Measurements from ENCODE around the gene ZMYND15.

Gene ZMYND15

DNA sequence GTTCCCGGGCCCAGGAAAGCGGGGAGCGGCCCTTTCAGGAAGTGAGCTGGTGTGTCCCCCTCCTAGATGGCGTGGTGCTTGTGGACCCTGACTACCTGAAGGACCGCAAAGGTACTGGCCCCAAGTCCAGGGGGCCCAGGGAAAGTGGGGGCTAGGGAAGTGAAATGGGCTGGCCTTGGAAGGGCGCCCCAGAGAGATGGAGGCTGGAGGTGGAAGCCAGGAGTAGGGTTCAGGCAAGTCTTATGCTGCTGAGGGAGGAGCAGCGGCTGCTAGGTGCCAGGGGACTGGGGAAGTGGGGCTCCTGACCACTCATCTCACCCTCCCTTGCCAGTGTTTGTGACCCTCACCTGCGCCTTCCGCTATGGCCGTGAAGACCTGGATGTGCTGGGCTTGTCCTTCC lies 23.6 kb upstream of the ZMYND15 start:
- DNase-seq (ENCODE audit: low spot score), result no peak

DNA sequence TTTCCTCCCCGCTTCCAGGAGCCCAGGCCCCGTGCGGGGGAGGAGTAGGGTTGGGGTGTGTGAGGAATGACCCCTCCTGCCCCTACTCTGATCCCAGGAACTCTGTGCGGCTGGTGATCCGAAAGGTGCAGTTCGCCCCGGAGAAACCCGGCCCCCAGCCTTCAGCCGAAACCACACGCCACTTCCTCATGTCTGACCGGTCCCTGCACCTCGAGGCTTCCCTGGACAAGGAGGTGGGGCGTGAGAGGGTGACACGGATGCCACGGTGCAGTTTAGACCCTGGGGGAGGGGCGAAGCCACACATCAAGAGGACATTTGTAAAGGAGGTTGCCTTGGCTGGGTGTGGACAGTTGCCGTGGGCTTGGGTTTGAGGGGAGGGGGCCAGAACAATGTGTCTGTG lies 21.8 kb upstream of the ZMYND15 start:
- DNase-seq (ENCODE audit: low spot score), result no peak

DNA sequence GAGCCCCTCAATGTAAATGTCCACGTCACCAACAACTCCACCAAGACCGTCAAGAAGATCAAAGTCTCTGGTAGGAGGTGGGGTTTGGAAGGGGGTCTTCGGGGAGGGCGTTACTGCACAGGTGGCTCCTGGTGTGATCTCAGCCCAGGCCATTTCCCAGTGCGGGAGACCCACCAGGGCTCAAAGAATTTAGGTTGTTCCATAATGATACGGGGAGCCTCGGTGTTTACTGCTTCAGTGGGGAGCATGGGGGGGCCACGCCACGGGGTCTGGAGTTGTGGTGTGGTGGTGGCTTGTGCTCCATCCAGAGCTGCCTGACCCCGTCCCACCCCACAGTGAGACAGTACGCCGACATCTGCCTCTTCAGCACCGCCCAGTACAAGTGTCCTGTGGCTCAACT lies 21.4 kb upstream of the ZMYND15 start:
- no peak for DNase-seq (ENCODE audit: low spot score)

DNA sequence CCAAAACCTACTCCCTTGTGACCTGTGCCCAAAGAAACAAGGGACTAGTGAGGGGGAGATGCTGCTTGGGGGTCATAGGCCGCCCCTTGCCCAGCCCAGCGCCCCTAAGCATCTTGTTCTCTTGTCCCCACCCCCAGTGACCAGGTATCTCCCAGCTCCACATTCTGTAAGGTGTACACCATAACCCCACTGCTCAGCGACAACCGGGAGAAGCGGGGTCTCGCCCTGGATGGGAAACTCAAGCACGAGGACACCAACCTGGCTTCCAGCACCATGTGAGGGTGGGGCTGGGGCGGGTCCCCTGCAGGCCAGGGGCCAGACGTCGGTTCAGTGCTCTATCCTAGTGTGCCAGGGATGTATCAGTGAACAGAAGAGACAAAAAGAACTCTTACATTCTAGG lies 20.5 kb upstream of the ZMYND15 start:
- no peak for DNase-seq (ENCODE audit: low spot score)

DNA sequence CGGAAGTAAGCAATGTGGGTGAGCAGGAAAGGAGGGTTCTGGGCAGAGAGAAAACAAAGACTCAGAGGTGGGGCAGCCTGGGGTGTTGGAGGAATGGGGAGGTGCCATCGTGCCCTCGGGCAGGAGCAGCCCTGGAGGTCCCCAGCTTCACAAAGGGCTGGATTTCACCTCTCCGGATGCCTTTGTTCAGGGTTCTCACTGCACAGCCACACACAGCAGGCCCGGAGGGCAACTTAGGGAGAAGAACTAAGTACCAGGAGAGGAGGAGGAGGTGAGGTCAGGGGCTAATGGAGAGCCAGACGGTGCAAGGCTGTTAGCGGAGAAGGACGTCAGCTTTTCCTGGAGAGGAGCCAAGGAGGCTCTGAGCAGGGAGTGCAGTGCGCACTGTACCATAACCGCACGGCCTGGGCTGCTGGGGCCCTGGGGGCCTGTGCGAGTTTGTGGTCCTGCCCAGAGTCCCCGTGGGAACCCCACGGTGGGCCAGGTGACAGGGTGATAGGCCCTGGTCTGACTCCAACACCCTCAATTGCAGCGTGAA lies 19.9 kb upstream of the ZMYND15 start:
- DNase-seq (ENCODE audit: low spot score), result no peak

DNA sequence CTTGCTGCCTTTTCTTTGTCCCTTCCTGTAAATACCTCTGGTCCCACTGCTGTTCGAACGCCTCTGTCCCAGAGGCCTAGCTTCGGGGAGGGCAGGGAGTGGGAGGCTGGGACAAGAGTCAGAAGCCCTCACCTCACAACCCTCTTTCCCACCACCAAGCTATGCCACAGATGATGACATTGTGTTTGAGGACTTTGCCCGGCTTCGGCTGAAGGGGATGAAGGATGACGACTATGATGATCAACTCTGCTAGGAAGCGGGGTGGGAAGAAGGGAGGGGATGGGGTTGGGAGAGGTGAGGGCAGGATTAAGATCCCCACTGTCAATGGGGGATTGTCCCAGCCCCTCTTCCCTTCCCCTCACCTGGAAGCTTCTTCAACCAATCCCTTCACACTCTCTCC lies 18.8 kb upstream of the ZMYND15 start:
- DNase-seq (ENCODE audit: low spot score), result no peak

DNA sequence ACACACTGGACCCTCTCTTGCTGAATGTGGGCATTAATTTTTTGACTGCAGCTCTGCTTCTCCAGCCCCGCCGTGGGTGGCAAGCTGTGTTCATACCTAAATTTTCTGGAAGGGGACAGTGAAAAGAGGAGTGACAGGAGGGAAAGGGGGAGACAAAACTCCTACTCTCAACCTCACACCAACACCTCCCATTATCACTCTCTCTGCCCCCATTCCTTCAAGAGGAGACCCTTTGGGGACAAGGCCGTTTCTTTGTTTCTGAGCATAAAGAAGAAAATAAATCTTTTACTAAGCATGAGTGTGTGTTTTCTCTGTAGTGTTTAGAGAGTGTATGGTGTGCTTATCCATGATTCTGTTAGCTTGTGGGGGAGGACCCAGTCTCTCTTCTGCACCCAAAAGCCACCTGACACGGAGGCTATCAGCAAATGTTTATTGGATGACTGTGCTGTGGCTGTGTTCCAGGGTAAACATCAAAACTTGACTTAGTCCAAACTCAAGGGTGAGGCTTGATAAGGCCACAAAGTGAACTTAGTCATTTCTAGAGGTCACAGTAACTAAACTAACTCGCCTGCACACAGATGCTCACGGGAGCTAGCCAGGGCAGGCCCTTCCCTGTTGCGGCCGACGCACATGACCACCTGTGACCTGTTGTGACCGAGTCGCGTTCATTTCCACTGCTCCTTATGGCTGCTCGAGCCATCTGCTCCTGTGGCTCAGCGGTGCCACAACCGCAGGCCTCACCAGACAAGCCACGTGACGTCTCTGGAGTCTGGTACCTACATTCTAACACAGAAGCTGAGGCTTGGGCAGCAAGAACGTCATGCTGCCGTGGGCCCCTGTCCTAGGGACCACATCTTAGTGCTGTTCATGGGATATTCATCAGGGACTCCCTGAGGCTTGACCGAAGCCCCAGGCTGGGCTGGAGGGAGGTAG lies 18.2 kb upstream of the ZMYND15 start:
- DNase-seq (ENCODE audit: low spot score), result no peak

DNA sequence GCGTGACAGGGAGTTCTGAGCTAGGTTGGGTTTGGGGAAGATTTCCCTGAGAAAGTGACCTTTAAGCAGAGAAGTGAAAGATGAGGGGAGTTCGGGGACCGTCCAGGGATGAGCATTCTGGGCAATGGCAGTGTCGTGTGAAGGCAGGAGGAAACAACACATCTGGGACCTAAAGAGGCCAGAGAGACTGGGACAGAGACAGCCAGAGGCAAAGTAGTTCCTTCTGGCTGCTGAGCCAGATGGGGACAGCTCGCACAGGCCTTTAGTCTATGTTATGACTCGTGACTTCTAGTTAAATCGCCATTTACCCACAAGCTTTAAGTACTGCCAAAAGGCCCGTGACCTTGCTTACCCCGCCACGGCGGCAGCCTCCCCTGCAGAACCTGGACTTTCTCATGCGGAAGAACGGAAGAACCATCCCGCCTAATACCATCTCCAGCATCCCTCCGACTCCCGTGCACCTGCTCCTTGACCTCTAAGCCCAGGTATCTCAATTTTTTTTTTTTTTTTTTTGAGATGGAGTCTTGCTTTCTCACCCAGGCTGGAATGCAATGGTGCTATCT lies 16.9 kb upstream of the ZMYND15 start:
- DNase-seq (ENCODE audit: low spot score), result no peak

DNA sequence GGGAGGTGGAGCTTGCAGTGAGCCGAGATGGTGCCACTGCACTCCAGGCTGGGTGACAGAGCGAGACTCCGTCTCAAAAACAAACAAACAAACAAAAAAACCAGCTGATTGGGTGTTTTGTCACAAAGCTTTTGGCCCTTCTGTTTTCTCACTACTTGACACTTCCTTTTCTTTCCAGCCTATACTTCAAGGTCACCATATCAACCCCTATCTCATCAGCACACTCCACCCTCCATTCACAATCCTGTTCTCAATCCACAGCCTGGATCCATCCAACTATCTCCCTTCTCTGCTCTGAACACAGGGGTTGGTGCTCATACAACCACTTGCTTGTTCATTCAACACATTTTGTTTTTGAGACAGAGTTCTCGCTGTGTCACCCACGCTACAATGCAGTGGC lies 15.0 kb upstream of the ZMYND15 start:
- no peak for DNase-seq (ENCODE audit: low spot score)

DNA sequence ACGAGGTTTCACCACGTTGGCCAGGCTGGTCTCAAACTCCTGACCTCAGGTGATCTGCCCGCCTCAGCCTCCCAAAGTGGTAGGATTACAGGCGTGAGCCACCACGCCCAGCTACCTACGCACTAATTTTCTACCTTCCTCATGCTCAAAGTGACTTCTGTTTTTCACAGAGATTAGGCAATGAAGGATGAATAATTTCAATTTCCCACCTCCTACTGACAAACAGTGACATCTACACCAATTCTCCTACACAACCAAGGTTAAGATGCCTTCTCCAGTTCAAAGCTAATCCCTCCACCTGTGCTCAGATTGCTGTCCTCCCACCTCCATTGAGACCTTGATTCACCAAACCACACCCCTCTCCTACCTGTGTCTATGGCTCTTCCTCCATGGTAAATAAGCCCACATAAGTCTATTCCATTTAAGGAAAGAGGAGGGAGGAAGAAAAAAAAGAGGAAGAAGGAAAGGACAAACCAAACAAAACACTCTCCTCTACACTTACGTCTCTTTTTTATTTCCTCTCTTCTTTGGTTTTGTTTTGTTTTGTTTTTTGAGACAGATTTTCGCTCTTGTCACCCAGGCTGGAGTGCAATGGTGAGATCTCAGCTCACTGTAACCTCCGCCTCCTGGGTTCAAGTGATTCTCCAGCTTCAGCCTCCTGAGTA lies 13.9 kb upstream of the ZMYND15 start:
- no peak for DNase-seq (ENCODE audit: low spot score)

DNA sequence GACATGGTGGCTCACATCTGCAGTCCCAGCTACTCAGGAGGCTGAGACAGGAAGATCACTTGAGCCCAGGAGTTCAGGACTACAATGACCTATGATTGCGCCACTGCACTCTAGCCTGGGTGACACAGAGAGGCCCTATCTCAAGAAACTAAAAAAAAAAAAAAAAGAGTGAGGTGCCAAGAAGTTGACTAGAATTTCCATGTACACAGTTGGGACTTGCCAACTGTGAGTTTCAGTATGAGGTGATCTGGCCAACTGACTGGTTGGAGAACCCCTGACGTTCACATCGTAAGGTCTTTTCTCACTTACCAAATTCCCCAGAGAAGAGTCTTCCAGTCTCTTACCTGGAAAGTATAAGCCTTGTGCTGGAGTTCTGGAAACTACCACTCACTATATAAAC lies 11.5 kb upstream of the ZMYND15 start:
- DNase-seq (ENCODE audit: low spot score), result no peak

DNA sequence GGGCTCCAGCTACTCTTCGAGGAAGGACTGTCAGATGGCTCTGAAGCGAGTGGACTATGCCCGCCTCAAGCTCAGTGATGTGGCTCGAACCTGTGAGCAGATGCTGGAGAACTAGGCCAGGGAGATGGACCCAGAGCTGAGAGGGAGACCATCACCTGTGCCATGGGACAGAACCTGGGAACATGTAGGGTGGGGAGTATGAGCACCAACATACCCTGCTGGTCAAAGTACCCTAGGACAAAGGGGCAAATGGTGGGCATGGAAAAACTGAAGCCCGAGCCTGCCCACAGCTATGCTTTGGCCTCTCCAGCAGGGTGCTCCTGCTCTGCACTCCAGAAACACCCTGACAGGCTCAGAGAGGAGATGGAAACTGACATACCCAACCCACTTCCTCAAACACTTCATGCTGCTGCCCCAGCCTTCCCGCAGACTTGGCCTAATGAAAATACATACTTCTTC lies 6.5 kb upstream of the ZMYND15 start:
- no peak for DNase-seq (ENCODE audit: low spot score)

DNA sequence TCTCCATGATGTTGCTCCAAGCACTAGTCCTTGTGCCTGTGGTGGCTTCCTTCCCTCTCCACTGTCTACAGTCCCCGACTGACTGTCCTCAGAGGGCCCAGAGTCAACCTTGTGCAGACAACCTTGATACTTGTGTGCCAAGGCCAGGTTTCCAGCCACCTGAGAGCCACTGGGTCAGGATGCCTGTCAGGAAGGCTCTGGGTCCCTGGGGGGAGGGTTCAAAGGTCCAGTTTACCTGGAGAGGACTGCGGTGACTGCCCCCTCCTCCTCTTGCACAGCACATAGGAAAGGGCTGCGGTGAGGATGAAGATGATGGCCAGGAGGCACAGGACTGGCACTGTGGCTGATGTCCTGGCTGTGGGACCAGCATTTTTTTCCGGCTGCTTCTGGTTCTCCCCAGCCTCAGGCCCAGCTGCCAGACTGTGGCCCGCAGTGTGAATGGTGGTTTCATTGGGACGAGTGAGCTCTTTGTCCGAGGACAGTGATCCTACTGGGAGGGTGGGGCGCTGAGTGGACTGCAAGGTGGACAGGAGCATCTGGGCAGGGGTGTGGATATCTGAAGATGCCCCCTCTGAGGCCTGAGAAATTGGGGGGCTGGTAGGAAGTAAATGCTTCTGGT lies 4.7 kb upstream of the ZMYND15 start:
- DNase-seq (ENCODE audit: low spot score), result no peak

DNA sequence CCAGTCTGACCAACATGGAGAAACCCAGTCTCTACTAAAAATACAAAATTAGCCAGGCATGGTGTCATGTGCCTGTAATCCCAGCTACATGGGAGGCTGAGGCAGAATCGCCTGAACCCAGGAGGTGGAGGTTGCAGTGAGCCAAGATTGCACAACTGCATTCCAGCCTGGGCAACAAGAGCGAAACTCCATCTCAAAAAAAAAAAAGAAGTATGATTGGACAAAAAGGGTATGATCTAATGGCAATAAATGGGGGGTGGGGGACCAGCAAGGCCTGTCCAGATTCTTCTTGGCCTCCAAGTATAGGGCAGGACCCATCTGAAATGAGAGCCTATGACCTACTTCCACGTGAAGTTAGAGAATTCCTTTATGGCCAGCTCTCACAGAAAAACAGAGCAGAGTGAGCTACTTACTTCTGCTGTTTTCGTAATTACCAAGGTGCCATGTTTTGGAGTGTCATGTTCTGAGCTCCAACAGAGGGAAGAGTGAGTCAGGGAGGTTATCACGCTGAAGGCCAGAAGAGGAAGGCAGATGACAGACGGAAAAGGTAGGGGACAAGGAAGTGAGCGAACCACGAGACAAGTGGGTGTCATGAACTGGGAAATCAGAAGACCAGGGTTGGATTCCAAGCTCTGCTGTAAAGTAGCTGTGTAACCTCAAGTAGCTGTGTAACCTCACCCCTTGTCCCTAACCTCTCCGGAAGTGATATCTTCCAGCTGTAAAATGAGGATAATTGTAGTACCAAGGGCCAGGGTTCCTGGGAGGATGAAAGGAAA lies 3.6 kb upstream of the ZMYND15 start:
- no peak for DNase-seq (ENCODE audit: low spot score)

DNA sequence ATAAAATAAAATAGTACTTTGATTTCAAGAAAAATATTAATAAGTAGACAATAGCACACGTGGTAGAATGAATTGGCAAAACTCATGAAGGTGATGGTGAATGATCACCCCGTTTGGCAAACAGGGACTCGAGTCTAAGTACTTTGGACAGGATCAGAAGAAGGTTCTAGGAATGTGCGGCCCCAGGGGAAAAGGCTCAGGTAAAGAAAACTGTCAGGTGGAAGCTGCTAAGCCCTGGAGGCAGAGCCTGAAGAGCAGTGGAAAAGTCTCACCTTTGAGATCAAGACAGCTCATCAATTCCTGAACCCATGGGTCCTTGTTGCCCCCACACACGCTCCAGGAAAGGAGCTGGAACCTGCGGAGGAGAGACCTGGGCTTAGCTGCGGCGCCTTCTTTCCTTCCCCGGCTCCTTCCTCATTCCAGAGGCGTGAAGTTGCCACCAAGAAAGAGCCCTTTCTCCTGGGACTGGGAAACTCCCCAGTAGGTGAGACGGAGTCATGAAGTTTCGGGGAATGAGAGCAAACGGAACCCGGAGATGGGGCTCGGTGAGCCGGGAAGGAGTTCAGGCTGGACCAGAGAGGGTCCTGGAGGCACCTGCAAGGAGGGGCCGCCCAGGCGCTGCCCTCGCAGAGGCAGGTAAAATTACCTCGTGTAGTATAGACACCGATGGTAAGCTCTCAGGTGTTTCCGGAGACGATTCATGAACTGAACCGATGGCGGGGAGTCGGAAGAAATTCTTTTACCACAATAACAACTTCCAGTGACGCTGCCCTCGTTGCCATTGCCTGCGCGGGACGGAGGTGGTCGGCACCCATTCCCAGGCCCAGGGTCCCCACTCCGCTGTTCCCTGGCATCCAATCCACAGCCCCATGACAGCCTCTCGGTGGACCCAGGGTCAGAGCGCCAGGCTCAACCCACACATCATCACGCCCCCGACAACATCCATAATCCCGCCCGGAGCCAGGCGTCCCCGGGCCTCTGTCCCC lies 1.2 kb upstream of the ZMYND15 start:
- no peak for DNase-seq (ENCODE audit: low spot score)

DNA sequence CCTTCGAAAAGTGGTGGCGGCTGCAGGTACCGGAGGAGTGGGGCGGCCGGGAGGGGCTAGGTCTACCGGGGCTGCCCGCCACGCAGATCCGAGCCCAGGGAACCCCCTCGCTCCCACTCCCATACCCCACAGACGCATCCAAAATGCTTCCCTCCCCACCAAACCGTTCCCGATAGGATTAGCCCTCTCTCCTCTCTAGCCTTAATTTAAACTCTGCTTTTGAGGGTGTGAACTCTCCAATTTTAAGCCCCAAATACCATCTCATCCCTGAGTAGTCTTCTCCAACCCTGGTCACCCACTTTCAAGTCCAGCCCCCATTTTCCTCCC lies 355 bp downstream of the ZMYND15 start:
- DNase-seq (ENCODE audit: low spot score), result no peak

DNA sequence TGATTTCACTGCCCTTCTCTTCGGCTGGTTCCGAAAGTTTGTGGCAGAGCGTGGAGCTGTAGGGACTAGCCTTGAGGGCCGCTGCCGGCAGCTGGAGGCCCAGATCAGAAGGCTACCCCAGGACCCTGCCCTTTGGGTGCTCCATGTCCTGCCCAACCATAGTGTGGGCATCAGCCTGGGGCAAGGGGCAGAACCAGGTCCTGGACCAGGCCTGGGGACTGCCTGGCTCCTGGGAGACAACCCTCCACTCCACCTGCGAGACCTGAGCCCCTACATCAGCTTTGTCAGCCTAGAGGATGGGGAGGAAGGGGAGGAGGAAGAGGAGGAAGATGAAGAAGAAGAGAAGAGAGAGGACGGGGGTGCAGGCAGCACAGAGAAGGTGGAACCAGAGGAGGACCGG lies 951 bp downstream of the ZMYND15 start:
- DNase-seq (ENCODE audit: low spot score), result no peak

DNA sequence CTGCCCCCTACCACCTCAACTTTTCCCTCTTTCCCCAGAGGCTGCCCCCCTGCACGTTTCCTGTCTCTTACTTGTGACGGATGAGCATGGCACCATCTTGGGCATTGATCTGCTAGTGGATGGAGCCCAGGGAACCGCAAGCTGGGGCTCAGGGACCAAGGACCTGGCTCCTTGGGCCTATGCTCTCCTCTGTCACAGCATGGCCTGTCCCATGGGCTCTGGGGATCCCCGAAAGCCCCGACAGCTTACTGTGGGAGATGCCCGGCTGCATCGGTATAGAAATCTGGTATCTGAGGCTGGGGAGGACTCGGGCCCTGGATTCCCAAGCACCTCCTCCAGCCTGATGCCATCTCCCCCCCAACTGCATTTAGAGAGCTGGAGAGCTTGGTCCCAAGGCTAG lies 1.9 kb downstream of the ZMYND15 start:
- DNase-seq (ENCODE audit: low spot score), result no peak

DNA sequence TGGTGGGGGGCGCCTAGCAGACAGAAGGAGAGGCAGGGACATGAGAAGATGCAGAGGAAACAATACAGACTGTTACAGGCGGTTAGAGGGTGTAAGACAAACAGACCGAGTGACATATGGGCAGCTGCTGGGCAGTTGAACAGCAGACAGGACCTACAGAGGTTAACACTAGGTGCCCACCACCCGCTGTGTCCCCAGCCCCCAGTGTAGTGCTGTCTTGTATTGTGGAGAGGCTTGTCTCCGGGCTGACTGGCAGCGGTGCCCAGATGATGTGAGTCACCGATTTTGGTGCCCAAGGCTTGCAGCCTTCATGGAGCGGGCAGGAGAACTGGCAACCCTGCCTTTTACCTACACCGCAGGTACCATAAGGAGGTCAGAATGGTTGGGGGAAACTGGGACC lies 2.5 kb downstream of the ZMYND15 start:
- no peak for DNase-seq (ENCODE audit: low spot score)

DNA sequence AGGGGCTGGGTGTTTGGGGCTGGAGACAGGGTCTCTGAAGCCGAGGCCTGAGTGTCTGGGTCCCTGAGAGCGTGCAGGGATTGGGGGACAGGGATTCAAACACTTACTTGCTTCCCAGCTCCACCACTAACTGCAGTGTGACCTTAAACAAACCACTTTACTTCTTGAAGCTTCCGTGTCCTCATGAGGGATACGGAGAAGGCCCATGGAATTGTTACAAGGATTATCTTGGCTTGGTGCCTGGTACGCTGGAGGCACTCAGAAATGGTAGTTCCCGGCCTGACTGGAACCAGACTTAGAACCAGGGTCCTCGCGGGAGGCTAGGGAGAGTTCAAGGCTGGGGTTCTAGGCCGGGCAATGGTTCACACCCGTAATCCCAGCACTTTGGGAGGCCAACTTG lies 3.0 kb downstream of the ZMYND15 start:
- no peak for DNase-seq (ENCODE audit: low spot score)
